PC-9 (cell line): ENCODE data around the gene PLOD2. TPM values are rescaled to one million over a fixed set of nuclear protein-coding genes. Genes with fewer than 3 reads are reported as not detected.

ENCODE experiments used
- BruUV-seq: library from RNA; stranded (reverse); fragments of 400-500 nt; replicated peaks from 2 replicates; lab custom pipeline; 2021; lab: Mats Ljungman, UMichigan
- CTCF ChIA-PET: fragments of 300-600 bp; sonication (Branson Sonifier 250); formaldehyde crosslinking; loops from one replicate; lab custom pipeline; 2022; ENCODE audit warnings: antibody characterized with exemption; lab: Charles Lee
- POLR2A ChIA-PET: fragments of 300-600 bp; sonication (Branson Sonifier 250); formaldehyde crosslinking; loops from one replicate; lab custom pipeline; 2022; ENCODE audit warnings: antibody characterized with exemption; ENCODE audit not compliant: unreplicated experiment; lab: Charles Lee
- DNase-seq, 2 experiments: peaks; one replicate each; pipeline versions ENCODE4 v3.0.0 to v3.0.0-alpha.2; 2015 to 2022; ENCODE audit warnings: mixed read lengths in 1 of 2
- H2AFZ ChIP-seq: fragments of 200-600 bp; sonication (generic); 2 replicates; pipeline ENCODE4 v1.8.1; 2017; ENCODE audit warnings: antibody characterized with exemption
- H3F3A ChIP-seq: fragments of 200-600 bp; sonication (generic); 2 replicates; pipeline ENCODE4 v1.8.1; 2017; ENCODE audit warnings: antibody characterized with exemption, mild to moderate bottlenecking, low read depth; ENCODE audit not compliant: insufficient read depth
- H3K27ac ChIP-seq: fragments of 200-600 bp; sonication (generic); 2 replicates; pipeline ENCODE4 v1.6.1; 2016; ENCODE audit warnings: mixed run types
- H3K27me3 ChIP-seq: fragments of 200-600 bp; sonication (generic); 2 replicates; pipeline ENCODE4 v1.6.1; 2016; ENCODE audit warnings: low read depth, mixed run types; ENCODE audit not compliant: insufficient read depth
- H3K36me3 ChIP-seq: fragments of 200-600 bp; sonication (generic); 2 replicates; pipeline ENCODE4 v1.6.1; 2016; ENCODE audit warnings: low read depth, mixed run types
- H3K4me1 ChIP-seq: fragments of 200-600 bp; sonication (generic); replicated peaks from 2 replicates; pipeline ENCODE4 v1.6.1; 2016; ENCODE audit warnings: mixed run types; ENCODE audit not compliant: insufficient read depth
- H3K4me2 ChIP-seq: fragments of 200-600 bp; sonication (generic); 2 replicates; pipeline ENCODE4 v1.6.1; 2017; ENCODE audit warnings: mixed run types
- H3K4me3 ChIP-seq: fragments of 200-600 bp; sonication (generic); 2 replicates; pipeline ENCODE4 v1.6.1; 2016; ENCODE audit warnings: mixed run types
- H3K79me2 ChIP-seq: fragments of 200-600 bp; sonication (generic); 2 replicates; pipeline ENCODE4 v1.6.1; 2017; ENCODE audit warnings: low read depth, mixed run types
- H3K9me2 ChIP-seq: fragments of 200-600 bp; sonication (generic); 2 replicates; pipeline ENCODE4 v1.8.1; 2017; ENCODE audit warnings: mild to moderate bottlenecking; ENCODE audit not compliant: insufficient read depth
- H3K9me3 ChIP-seq: fragments of 200-600 bp; sonication (generic); 2 replicates; pipeline ENCODE4 v1.8.1; 2016; ENCODE audit warnings: low read depth; ENCODE audit not compliant: insufficient read depth
- H4K20me1 ChIP-seq: fragments of 200-600 bp; sonication (generic); 2 replicates; pipeline ENCODE4 v1.8.1; 2017; ENCODE audit not compliant: insufficient read depth
- EZH2 ChIP-seq: fragments of 200-600 bp; sonication (generic); IDR thresholded peaks from 2 replicates; pipeline ENCODE4 v1.8.0; 2017; ENCODE audit warnings: antibody characterized with exemption, low read depth
- intact Hi-C: fragments of 100-400 bp; cut with micrococcal nuclease; formaldehyde crosslinking; loops from one replicate; pipeline ENCODE4 v1.10.0; 2022; ENCODE audit not compliant: unreplicated experiment
- total RNA-seq: library from RNA; stranded (reverse); gene quantifications from 2 replicates; pipeline ENCODE4 v1.2.3, GENCODE V29; 2021
- TF ChIP-seq, protein P1 (sequence below): fragments of 200-600 bp; sonication (generic); conservative IDR thresholded peaks from 2 replicates; pipeline ENCODE4 v1.6.1; 2017; ENCODE audit warnings: mixed run types, antibody characterized with exemption, mild to moderate bottlenecking, moderate library complexity

PLOD2 gene
- total RNA-seq, 1 experiment from 2014 or later = 30.3 TPM

DNA sequence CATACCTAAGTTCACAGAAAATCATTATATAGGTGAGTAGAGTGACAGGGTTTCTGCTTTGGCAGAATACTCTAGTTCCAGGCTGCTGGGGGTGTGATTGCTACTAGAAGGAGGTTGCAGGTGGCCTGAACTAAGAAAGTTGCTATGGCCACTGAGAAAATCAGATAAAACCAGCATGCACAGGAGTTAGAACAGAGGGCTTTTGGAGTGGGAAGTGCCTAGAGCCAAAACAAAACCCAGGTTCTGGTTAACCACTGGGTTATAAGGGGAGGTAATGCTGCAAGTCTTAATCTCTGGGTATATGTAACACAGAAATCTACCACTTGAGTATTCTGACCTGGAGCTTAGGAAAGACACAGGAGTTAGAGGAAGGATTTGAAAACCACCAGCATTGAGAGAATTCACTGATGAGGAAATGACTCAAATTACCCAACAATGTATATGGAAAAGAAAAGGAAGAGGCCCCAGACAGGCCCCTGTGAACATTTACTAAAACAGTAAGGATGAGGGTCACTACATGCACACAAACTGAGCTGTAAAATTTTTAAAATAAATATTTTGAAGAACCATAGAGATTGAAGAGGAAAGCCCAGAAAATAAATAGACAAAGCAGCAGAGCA, 60.0 kb downstream of the PLOD2 start:
- intact Hi-C loops = no loop called here

DNA sequence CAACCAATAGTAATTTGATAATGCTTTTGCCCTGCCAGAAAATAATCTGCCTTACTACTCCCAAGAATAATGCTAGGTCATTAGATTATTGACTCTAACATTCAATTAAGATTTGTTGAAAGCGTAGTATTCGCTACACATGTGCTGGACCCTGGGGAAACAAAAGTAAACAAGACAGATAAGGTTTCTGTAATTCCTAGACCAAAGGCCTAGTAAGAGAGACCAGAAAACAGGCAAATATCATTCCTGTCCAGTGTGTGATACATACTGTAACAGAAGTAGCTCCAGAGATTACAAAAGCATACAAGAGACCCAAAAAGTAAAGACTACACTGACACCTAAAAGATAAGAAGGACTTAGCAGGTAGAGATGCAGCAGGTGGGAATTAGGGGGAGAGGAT, 60.8 kb downstream of the PLOD2 start:
- no peak overlapping the region for H2AFZ ChIP-seq
- ChIA-PET POLR2A (no interaction called here), CTCF (no interaction called here)
- H3K9me2 ChIP-seq = 0 out of 2 replicates have a peak, but pooled peaks cover 6% of the 10 kb centered on the region
- H3K27ac ChIP-seq = no peak overlapping the region
- H3K27me3 ChIP-seq = no peaks in the 10 kb centered on the region
- no peak for TF ChIP-seq EZH2
- TF ChIP-seq, protein P1, sequence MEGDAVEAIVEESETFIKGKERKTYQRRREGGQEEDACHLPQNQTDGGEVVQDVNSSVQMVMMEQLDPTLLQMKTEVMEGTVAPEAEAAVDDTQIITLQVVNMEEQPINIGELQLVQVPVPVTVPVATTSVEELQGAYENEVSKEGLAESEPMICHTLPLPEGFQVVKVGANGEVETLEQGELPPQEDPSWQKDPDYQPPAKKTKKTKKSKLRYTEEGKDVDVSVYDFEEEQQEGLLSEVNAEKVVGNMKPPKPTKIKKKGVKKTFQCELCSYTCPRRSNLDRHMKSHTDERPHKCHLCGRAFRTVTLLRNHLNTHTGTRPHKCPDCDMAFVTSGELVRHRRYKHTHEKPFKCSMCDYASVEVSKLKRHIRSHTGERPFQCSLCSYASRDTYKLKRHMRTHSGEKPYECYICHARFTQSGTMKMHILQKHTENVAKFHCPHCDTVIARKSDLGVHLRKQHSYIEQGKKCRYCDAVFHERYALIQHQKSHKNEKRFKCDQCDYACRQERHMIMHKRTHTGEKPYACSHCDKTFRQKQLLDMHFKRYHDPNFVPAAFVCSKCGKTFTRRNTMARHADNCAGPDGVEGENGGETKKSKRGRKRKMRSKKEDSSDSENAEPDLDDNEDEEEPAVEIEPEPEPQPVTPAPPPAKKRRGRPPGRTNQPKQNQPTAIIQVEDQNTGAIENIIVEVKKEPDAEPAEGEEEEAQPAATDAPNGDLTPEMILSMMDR = no peak
- no peaks in the 10 kb centered on the region for H3K36me3 ChIP-seq
- H3K4me2 ChIP-seq = no peak overlapping the region
- no TSS peak for BruUV-seq
- H3F3A ChIP-seq = no peaks in the 10 kb centered on the region
- no peaks in the 10 kb centered on the region for H3K4me1 ChIP-seq
- no peaks in the 10 kb centered on the region for H3K9me3 ChIP-seq
- H3K4me3 ChIP-seq = no peak overlapping the region
- no peak for DNase-seq
- no peaks in the 10 kb centered on the region for H4K20me1 ChIP-seq
- intact Hi-C loops = no loop called here
- no peaks in the 10 kb centered on the region for H3K79me2 ChIP-seq

More for the DNA sequence above, 60.0 kb downstream of the PLOD2 start:
- 0 out of 2 replicates have a peak, but pooled peaks cover 6% of the 10 kb centered on the region for H3K9me2 ChIP-seq
- no peaks in the 10 kb centered on the region for H3K4me1 ChIP-seq
- TF ChIP-seq, protein P1 = no peak
- TF ChIP-seq EZH2 = no peak
- no peaks in the 10 kb centered on the region for H3F3A ChIP-seq
- ChIA-PET CTCF (no interaction called here), POLR2A (no interaction called here)
- no peaks in the 10 kb centered on the region for H3K27me3 ChIP-seq
- BruUV-seq = no TSS peak
- H3K36me3 ChIP-seq = no peaks in the 10 kb centered on the region
- no peak overlapping the region for H3K4me2 ChIP-seq
- H3K79me2 ChIP-seq = no peaks in the 10 kb centered on the region
- H3K27ac ChIP-seq = no peak overlapping the region
- H3K9me3 ChIP-seq = no peaks in the 10 kb centered on the region
- H4K20me1 ChIP-seq = no peaks in the 10 kb centered on the region
- no peak overlapping the region for H3K4me3 ChIP-seq
- no peak for DNase-seq
- H2AFZ ChIP-seq = no peak overlapping the region

GRCh38 chr3:146099316-146099715, 61.7 kb downstream of the PLOD2 start:
- CTCF ChIA-PET = no interaction called here
- no TSS peak for BruUV-seq
- no peak overlapping the region for H3K27ac ChIP-seq
- no peak overlapping the region for H2AFZ ChIP-seq
- H3K79me2 ChIP-seq = no peaks in the 10 kb centered on the region
- no peak overlapping the region for H3K4me2 ChIP-seq
- no peaks in the 10 kb centered on the region for H3K27me3 ChIP-seq
- H3K4me1 ChIP-seq = no peaks in the 10 kb centered on the region
- DNase-seq = no peak
- intact Hi-C loops = no loop called here
- H3K9me3 ChIP-seq = no peaks in the 10 kb centered on the region
- 0 out of 2 replicates have a peak, but pooled peaks cover 6% of the 10 kb centered on the region for H3K9me2 ChIP-seq
- H3K4me3 ChIP-seq = no peak overlapping the region
- H3K36me3 ChIP-seq = no peaks in the 10 kb centered on the region
- H3F3A ChIP-seq = no peaks in the 10 kb centered on the region
- no peaks in the 10 kb centered on the region for H4K20me1 ChIP-seq
- TF ChIP-seq EZH2 = no peak
- TF ChIP-seq, protein P1 = no peak
- POLR2A ChIA-PET = no interaction called here
